ENCODE measurements around the gene ZNF646.

The ZNF646 gene

GRCh38 chr16:31127182-31127581 is 53.0 kb downstream of the ZNF646 start:
- no peak for TF ChIP-seq EZH2phosphoT487 (conservative IDR thresholded peaks at IDR 0.05; ENCODE audit: low read length)
- no peak for TF ChIP-seq CTCF (IDR thresholded peaks at IDR 0.05; ENCODE audit: insufficient read depth, low read length, poor library complexity, severe bottlenecking)
- Histone ChIP-seq H3K9me2 (replicated peaks; ENCODE audit: insufficient read depth, low read length) (no peaks in the 10 kb centered on the region), H3K4me3 (ENCODE audit: insufficient read depth, low read length, poor library complexity, severe bottlenecking) (no peak overlapping the region), H3K27me3 (ENCODE audit: low read length) (no peaks in the 10 kb centered on the region), H3K9ac (ENCODE audit: low read length) (no peak overlapping the region), H2AFZ (ENCODE audit: low read depth, low read length, severe bottlenecking) (no peak overlapping the region), H4K20me1 (ENCODE audit: low read depth, low read length) (no peaks in the 10 kb centered on the region), H3K79me2 (ENCODE audit: insufficient read depth, low read length) (no peaks in the 10 kb centered on the region), H3K36me3 (ENCODE audit: low read length) (peaks cover 2% of the 10 kb centered on the region; the same call in 1 of the 2 replicates), H3K4me2 (ENCODE audit: low read depth, low read length, poor library complexity, severe bottlenecking) (no peak overlapping the region), H3K9me3 (ENCODE audit: insufficient read depth, low read length) (no peaks in the 10 kb centered on the region), H3K27ac (ENCODE audit: low read depth, low read length) (no peak overlapping the region), H3F3A (ENCODE audit: insufficient read depth) (no peaks in the 10 kb centered on the region)

- Histone ChIP-seq H4K20me1 (ENCODE audit: low read depth, low read length) (no peaks in the 10 kb centered on the region), H3K9ac (ENCODE audit: low read length) (no peak overlapping the region), H3K9me3 (ENCODE audit: insufficient read depth, low read length) (no peaks in the 10 kb centered on the region), H3K36me3 (ENCODE audit: low read length) (no peaks in the 10 kb centered on the region), H3K79me2 (ENCODE audit: insufficient read depth, low read length) (no peaks in the 10 kb centered on the region), H3K4me2 (ENCODE audit: low read depth, low read length, poor library complexity, severe bottlenecking) (no peak overlapping the region), H2AFZ (ENCODE audit: low read depth, low read length, severe bottlenecking) (no peak overlapping the region), H3K4me3 (ENCODE audit: insufficient read depth, low read length, poor library complexity, severe bottlenecking) (no peak overlapping the region), H3F3A (ENCODE audit: insufficient read depth) (no peaks in the 10 kb centered on the region), H3K27me3 (ENCODE audit: low read length) (no peaks in the 10 kb centered on the region), H3K9me2 (replicated peaks; ENCODE audit: insufficient read depth, low read length) (no peaks in the 10 kb centered on the region), H3K27ac (ENCODE audit: low read depth, low read length) (no peak overlapping the region)
- TF ChIP-seq CTCF (IDR thresholded peaks at IDR 0.05; ENCODE audit: insufficient read depth, low read length, poor library complexity, severe bottlenecking) (no peak), EZH2phosphoT487 (conservative IDR thresholded peaks at IDR 0.05; ENCODE audit: low read length) (no peak)
These were observed 54.7 kb downstream of the ZNF646 start for GRCh38 chr16:31128711-31129567.

GRCh38 chr16:31129568-31130335 is 55.5 kb downstream of the ZNF646 start:
- no peaks in the 10 kb centered on the region for H3K27me3 ChIP-seq (ENCODE audit: low read length)
- H3K27ac ChIP-seq (ENCODE audit: low read depth, low read length): no peak overlapping the region
- no peak overlapping the region for H3K9ac ChIP-seq (ENCODE audit: low read length)
- no peaks in the 10 kb centered on the region for H3K36me3 ChIP-seq (ENCODE audit: low read length)
- no peak overlapping the region for H3K4me3 ChIP-seq (ENCODE audit: insufficient read depth, low read length, poor library complexity, severe bottlenecking)
- H3F3A ChIP-seq (ENCODE audit: insufficient read depth): no peaks in the 10 kb centered on the region
- H2AFZ ChIP-seq (ENCODE audit: low read depth, low read length, severe bottlenecking): no peak overlapping the region
- H3K4me2 ChIP-seq (ENCODE audit: low read depth, low read length, poor library complexity, severe bottlenecking): no peak overlapping the region
- H3K9me3 ChIP-seq (ENCODE audit: insufficient read depth, low read length): no peaks in the 10 kb centered on the region
- no peaks in the 10 kb centered on the region for H4K20me1 ChIP-seq (ENCODE audit: low read depth, low read length)
- H3K79me2 ChIP-seq (ENCODE audit: insufficient read depth, low read length): no peaks in the 10 kb centered on the region
- TF ChIP-seq CTCF (IDR thresholded peaks at IDR 0.05; ENCODE audit: insufficient read depth, low read length, poor library complexity, severe bottlenecking): no peak
- TF ChIP-seq EZH2phosphoT487 (conservative IDR thresholded peaks at IDR 0.05; ENCODE audit: low read length): no peak
- no peaks in the 10 kb centered on the region for H3K9me2 ChIP-seq (replicated peaks; ENCODE audit: insufficient read depth, low read length)

Measured in SU-DHL-6 (cell line).